Activated naive CD4-positive, alpha-beta T cell treated with anti-CD3 and anti-CD28 coated beads for 36 hours (primary cell): ENCODE data around the gene CORO6. TPM values are rescaled to one million over a fixed set of nuclear protein-coding genes. Genes with fewer than 3 reads are reported as not detected.

Source experiments
- CTCF ChIA-PET: fragments of 350-600 bp; sonication (Branson Sonifier 250); formaldehyde crosslinking; loops from one replicate; lab custom pipeline; 2021; ENCODE audit warnings: antibody characterized with exemption; lab: Charles Lee
- DNase-seq: peaks from one replicate; pipeline ENCODE4 v3.0.0-alpha.2; 2020
- H3K27ac Mint-ChIP-seq: one replicate; pipeline ENCODE4 v1.8.0; 2021; ENCODE audit warnings: mild to moderate bottlenecking, mixed read lengths
- H3K27me3 Mint-ChIP-seq: one replicate; pipeline ENCODE4 v1.8.0; 2021; ENCODE audit warnings: low read depth, mixed read lengths
- H3K36me3 Mint-ChIP-seq: one replicate; pipeline ENCODE4 v1.8.0; 2021; ENCODE audit warnings: low read depth, mixed read lengths
- H3K4me1 Mint-ChIP-seq: one replicate; pipeline ENCODE4 v1.8.0; 2021; ENCODE audit warnings: low read depth, mixed read lengths
- H3K4me3 Mint-ChIP-seq: one replicate; pipeline ENCODE4 v1.8.0; 2021; ENCODE audit warnings: mild to moderate bottlenecking, moderate library complexity, mixed read lengths
- H3K9me3 Mint-ChIP-seq: one replicate; pipeline ENCODE4 v1.8.0; 2021; ENCODE audit warnings: mixed read lengths
- intact Hi-C: fragments of 100-400 bp; cut with micrococcal nuclease; formaldehyde crosslinking; loops from one replicate; pipeline ENCODE4 v1.15.1; 2023
- total RNA-seq, 2 experiments: library from RNA; stranded (reverse); gene quantifications; one replicate each; pipeline ENCODE4 v1.2.3, GENCODE V29; 2021

CORO6 gene
- total RNA-seq, 2 experiments from 2014 or later = 24.8 to 27.3 TPM

DNA sequence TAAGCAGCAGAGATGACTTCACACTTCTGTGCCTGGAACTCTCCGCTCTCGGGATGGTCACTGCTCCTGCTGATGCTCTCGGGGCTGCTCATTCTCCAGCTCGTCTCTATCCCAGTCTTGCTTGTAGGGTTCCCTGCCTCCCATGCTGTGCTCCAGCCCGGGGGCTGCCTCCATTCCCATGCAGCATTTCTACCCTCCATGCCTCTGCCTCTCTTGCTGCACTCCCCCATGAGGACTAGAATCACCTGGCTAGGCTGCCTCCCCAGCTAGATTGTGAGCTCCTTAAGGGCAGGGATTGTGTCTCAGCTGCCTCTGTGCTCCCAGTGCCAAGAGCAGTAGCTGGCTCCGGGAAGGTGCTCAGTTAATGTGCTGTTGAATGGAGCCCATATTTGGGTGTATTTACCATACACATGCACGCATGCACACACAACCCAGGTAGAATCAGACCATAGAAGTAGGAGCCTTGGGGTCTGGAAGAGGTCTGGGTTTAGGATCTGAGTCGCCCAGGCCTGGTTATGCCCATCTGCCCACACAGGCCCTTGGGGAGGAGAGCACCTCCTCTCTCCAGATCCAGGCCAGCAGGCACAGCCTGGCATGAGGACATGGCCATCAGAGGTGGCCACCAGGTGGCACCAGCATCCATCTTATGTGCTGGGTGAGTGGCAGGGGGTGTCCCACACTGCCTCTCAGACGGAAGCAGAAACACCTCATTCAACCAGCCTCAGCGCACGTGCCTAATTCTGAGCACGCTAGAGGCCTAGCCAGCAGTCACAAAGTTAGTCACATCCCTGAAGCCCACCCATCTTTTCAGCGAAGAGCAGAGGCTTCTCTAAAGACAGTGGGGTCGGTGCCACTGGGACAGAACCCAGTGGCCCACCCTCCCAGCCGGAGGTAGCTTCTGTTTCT, 42.6 kb downstream of the CORO6 start:
- Mint-ChIP-seq H3K27me3 (no peaks in the 10 kb centered on the region), H3K27ac (peak overlapping the region; percentile 77), H3K4me3 (no peak overlapping the region), H3K9me3 (peaks cover 2% of the 10 kb centered on the region), H3K36me3 (peaks cover 26% of the 10 kb centered on the region), H3K4me1 (peaks cover 24% of the 10 kb centered on the region)
- CTCF ChIA-PET = interaction anchor here (0.6 to 7.7 kb wide), 16 partner anchors 8 to 351 kb away, joined by 3 to 56 read pairs (median 3); partner anchors contain the start of genes ANKRD13B and TP53I13
- intact Hi-C loops = loop anchor here (1.0 kb wide), 7 partner anchors 11 to 513 kb away; partner anchors contain the start of gene SSH2
- peak; percentile 96 for DNase-seq

DNA sequence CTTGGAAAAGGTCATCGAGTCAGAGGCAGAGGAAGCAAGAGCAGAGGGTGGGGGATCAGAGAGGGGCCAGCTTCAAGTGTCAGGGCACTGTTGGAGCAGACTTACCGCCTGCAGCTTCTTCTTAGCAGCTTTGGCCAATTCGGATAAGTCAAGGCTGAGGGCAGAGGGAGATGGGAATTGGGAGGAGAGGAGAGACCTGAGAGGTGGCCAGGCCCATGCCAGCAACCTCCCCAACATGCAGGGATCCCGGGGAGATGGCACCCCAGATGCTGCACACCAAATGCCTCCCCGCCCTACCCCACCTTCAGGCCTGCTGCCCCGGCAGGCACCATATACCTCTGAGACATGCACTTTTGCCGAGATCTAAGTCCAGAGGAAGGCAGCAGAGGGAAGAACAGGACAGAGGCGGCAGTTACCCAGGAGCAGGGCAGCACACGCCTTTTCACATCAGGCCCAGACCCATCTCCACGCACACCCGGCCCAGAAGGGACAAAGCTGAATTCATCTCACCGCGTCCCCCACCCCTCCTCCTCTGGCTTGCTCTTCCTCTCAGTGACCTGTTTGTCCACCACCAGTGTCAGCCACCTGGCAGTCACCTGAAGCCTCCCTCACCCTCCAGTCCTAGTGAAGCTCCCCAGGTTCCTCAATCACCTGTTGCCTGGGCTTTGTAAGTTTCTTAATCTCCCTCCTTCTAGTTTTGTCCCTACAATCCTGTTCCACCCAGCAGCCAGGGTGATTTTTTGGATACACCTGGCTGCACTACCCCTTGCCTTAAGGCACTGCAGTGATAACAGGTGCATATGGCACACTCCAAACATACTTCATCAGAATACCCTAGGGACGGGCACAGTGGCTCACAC, 43.9 kb downstream of the CORO6 start:
- Mint-ChIP-seq H3K27ac (no peak overlapping the region), H3K9me3 (peaks cover 2% of the 10 kb centered on the region), H3K4me3 (no peak overlapping the region), H3K36me3 (peaks cover 26% of the 10 kb centered on the region), H3K27me3 (no peaks in the 10 kb centered on the region), H3K4me1 (peaks cover 16% of the 10 kb centered on the region)
- no peak for DNase-seq
- intact Hi-C loops = no loop called here
- CTCF ChIA-PET = interaction anchor here (0.6 to 7.7 kb wide), 11 partner anchors 9 to 633 kb away, joined by 3 to 56 read pairs (median 3); partner anchors contain the start of genes ANKRD13B and TP53I13

DNA sequence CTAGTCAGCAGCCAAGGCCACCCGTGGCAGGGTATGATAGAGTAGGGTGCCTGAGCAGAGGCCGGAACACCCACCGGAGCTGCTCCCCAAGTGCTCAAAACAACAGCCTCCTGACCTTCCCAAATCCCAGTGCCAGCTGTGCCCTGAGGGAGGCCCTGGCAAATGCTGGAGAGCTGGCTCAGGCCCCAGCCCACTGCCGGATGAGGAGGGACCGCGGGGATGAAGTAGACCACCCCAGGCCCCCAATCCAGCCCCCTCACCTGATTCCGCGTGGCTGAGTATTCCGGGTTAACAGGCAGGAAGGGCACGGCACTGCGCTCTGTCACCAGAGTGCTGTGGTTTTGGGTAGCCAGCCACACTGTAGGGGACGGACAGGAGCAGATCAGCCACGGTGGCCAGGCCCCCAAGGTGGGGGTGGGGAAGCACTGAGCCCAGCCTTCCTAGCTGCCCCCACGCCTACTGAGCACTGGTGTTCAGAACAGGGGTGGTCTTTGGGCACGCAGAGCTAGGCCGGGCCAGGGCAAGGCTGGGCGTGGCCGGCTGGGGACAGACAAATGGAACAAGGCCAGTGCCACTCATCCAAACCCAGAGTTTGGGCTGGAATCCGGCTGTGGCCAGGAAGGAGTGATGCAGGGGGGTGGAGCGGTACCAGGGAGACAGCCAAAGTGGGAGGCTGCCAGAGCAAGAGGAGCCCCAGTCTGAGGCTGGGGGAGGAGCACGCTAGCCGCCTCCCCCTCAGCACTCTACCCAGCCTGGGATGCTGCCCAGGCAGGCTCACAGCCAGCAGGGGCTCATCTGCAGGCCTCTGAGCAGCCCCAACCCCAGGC, 45.1 kb downstream of the CORO6 start:
- DNase-seq = no peak

DNA sequence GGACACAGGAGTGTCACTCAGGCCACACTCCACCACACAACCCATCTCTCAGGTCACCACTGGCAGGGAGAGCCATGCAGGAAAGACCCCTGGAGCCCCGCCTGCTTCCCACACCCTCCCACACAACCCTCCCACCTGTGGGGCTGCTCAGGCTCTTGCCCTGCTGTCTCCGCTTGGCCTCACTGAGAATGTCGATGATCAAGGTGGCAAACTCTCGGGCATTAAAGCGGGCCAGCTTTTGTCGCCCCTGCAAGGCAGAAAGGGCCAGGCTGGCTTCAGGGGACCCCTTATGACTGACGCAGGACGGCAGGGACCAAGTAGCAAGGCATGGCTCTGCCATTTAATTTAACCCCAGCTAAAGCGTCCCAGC, 45.7 kb downstream of the CORO6 start:
- H3K36me3 Mint-ChIP-seq = peaks cover 25% of the 10 kb centered on the region
- no peak overlapping the region for H3K4me3 Mint-ChIP-seq
- peaks cover 16% of the 10 kb centered on the region for H3K4me1 Mint-ChIP-seq
- intact Hi-C loops = no loop called here
- no peaks in the 10 kb centered on the region for H3K27me3 Mint-ChIP-seq
- no peak overlapping the region for H3K27ac Mint-ChIP-seq
- no peak for DNase-seq
- peaks cover 2% of the 10 kb centered on the region for H3K9me3 Mint-ChIP-seq
- CTCF ChIA-PET = interaction anchor here (0.8 to 7.7 kb wide), 3 partner anchors 15 to 207 kb away, joined by 4 to 56 read pairs (median 28); partner anchors contain the start of gene ANKRD13B

More for the DNA sequence above, 45.1 kb downstream of the CORO6 start:
- H3K27ac Mint-ChIP-seq = no peak overlapping the region
- CTCF ChIA-PET = interaction anchor here (0.8 to 7.7 kb wide), 6 partner anchors 8 to 208 kb away, joined by 3 to 56 read pairs (median 17); partner anchors contain the start of gene ANKRD13B
- intact Hi-C loops = no loop called here
- H3K27me3 Mint-ChIP-seq = no peaks in the 10 kb centered on the region
- peaks cover 28% of the 10 kb centered on the region for H3K36me3 Mint-ChIP-seq
- H3K4me3 Mint-ChIP-seq = no peak overlapping the region
- peaks cover 2% of the 10 kb centered on the region for H3K9me3 Mint-ChIP-seq
- H3K4me1 Mint-ChIP-seq = peaks cover 16% of the 10 kb centered on the region

- Mint-ChIP-seq H3K36me3 (peaks cover 25% of the 10 kb centered on the region), H3K4me1 (peaks cover 16% of the 10 kb centered on the region), H3K27me3 (no peaks in the 10 kb centered on the region), H3K9me3 (peaks cover 2% of the 10 kb centered on the region), H3K4me3 (no peak overlapping the region), H3K27ac (no peak overlapping the region)
- intact Hi-C loops = no loop called here
- DNase-seq = no peak
- CTCF ChIA-PET = interaction anchor here (0.8 to 7.7 kb wide), 4 partner anchors 8 to 207 kb away, joined by 4 to 56 read pairs (median 16); partner anchors contain the start of gene ANKRD13B
Measured at GRCh38 chr17:29576214-29577000, 46.3 kb downstream of the CORO6 start.

DNA sequence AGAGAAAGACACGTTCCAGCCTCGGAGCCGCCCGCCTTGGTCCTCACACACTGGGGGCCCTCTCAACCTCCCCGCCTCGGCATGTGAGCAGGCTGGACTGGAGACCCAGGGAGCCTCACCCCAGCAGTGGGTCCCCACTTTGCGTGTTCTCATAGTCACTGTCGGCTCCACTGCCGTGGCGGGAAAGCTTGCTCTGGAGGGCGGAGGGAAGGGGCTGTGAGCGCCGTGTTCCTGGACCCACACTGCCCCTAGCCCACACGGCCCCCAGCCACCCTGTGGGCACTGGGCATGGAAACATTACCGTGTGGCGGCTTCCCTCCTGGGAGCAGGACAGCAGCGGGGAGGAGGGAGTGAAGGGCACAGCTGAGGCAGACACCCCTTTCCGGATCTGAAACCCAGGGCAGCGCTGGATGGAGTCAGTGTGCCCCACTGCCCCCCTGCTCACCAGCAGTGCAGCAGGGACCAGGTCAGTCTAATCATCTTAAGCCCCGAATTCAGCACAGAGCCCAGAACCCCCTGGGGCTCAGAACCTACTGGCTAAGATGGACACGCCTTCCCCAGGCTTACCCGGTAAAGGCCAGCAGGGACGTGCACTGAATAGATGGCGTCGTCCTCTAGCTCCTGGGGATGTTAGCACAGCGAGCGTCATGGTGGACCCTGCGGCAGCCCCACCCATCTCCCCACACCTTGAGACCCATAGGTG, 47.0 kb downstream of the CORO6 start:
- Mint-ChIP-seq H3K36me3 (peaks cover 24% of the 10 kb centered on the region), H3K27me3 (no peaks in the 10 kb centered on the region), H3K4me1 (peaks cover 8% of the 10 kb centered on the region), H3K4me3 (no peak overlapping the region), H3K9me3 (peaks cover 2% of the 10 kb centered on the region), H3K27ac (no peak overlapping the region)
- DNase-seq = no peak
- intact Hi-C loops = no loop called here
- CTCF ChIA-PET = interaction anchor here (0.6 to 7.7 kb wide), 4 partner anchors 9 to 206 kb away, joined by 3 to 56 read pairs (median 5); partner anchors contain the start of gene ANKRD13B

GRCh38 chr17:29574732-29575510, 47.8 kb downstream of the CORO6 start:
- H3K4me3 Mint-ChIP-seq = no peak overlapping the region
- peaks cover 2% of the 10 kb centered on the region for H3K4me1 Mint-ChIP-seq
- no peak overlapping the region for H3K27ac Mint-ChIP-seq
- H3K9me3 Mint-ChIP-seq = no peaks in the 10 kb centered on the region
- H3K36me3 Mint-ChIP-seq = peaks cover 19% of the 10 kb centered on the region
- H3K27me3 Mint-ChIP-seq = no peaks in the 10 kb centered on the region
- intact Hi-C loops = no loop called here
- DNase-seq = no peak
- CTCF ChIA-PET = interaction anchor here (0.6 to 7.7 kb wide), 6 partner anchors 9 to 205 kb away, joined by 3 to 56 read pairs (median 4); partner anchors contain the start of gene ANKRD13B

- intact Hi-C loops = no loop called here
- Mint-ChIP-seq H3K27ac (no peak overlapping the region), H3K9me3 (no peaks in the 10 kb centered on the region), H3K4me3 (no peak overlapping the region), H3K27me3 (no peaks in the 10 kb centered on the region), H3K4me1 (peaks cover 3% of the 10 kb centered on the region), H3K36me3 (peaks cover 16% of the 10 kb centered on the region)
- no peak for DNase-seq
- CTCF ChIA-PET = interaction anchor here (0.6 to 2.6 kb wide), 8 partner anchors 8 to 204 kb away, joined by 3 to 14 read pairs (median 4); partner anchors contain the start of gene ANKRD13B
Measured at GRCh38 chr17:29573871-29574731, 48.6 kb downstream of the CORO6 start.

DNA sequence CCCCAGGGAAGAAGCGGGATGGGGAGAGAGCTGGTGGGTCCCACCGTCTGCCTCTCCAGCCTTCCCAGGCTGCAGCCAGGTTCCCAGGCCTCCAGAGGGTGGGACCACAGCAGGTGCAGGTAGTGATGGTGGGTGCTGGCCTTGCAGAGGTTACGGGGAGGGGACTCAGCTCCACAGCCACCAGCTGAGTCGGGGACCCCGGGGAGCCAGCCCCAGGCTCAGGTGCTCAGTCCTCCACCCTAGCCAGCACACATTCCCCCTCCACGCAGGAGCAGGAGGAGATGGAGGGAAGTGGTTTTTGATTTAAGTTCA, 49.2 kb downstream of the CORO6 start:
- Mint-ChIP-seq H3K4me1 (peaks cover 5% of the 10 kb centered on the region), H3K27me3 (no peaks in the 10 kb centered on the region), H3K36me3 (peaks cover 16% of the 10 kb centered on the region), H3K4me3 (no peak overlapping the region), H3K27ac (no peak overlapping the region), H3K9me3 (no peaks in the 10 kb centered on the region)
- DNase-seq = no peak
- intact Hi-C loops = no loop called here
- CTCF ChIA-PET = interaction anchor here (0.6 to 2.6 kb wide), 5 partner anchors 8 to 203 kb away, joined by 3 to 14 read pairs (median 4); partner anchors contain the start of gene ANKRD13B
